ENCODE results near the gene RALGAPB. TPM values are rescaled to one million over a fixed set of nuclear protein-coding genes. Genes with fewer than 3 reads are reported as not detected.
"Not testable (repeated sequence)": the region's sequence is repeated elsewhere in the genome, so short reads cannot be mapped to it uniquely, and the experiment has no call there.

The RALGAPB gene
- total and polyA plus RNA-seq, 2 of the 13 experiments (the other 11 are each of a cell fraction or from before 2014, with no cell fraction given) = 17.6 to 30.6 TPM

- no peak overlapping the region for H3K9ac ChIP-seq (ENCODE audit: insufficient read depth, low read depth, low read length)
Observed at GRCh38 chr20:38505091-38505455, 32.4 kb downstream of the RALGAPB start.

GRCh38 chr20:38511726-38512125, 39.1 kb downstream of the RALGAPB start:
- in situ Hi-C loops (cut with HindIII; ENCODE audit: extremely low pct_ligation_motif_present, low pct_unique_long_range_greater_than_20kb); CTCF ChIA-PET (ENCODE audit: low intra/inter-chr PET ratio, low total read pairs); intact Hi-C loops (cut with micrococcal nuclease; ENCODE audit: unreplicated experiment); H4K20me1 ChIP-seq (ENCODE audit: insufficient read depth, low read length); H3K4me1 ChIP-seq (ENCODE audit: insufficient read depth, low read length); FAIRE-seq; H3K79me2 ChIP-seq (ENCODE audit: insufficient read depth, low read length); H3K9ac ChIP-seq (ENCODE audit: insufficient read depth, low read depth, low read length); DNase-seq (ENCODE audit: low spot score); H3K27me3 ChIP-seq (ENCODE audit: control insufficient read depth in 1 of 2, insufficient read depth in 2 of 2, low read length in 2 of 2); POLR2A ChIA-PET; H3K4me3 ChIP-seq (replicated peaks in 1 of 3; ENCODE audit: insufficient read depth in 1 of 3, low read depth in 2 of 3, low read length in 3 of 3); H3K27ac ChIP-seq (ENCODE audit: extremely low read length, insufficient read depth, low read length); H3K9me3 ChIP-seq (ENCODE audit: low read length); ATAC-seq; H2AFZ ChIP-seq (ENCODE audit: low read length); BruUV-seq (replicated peaks); H3K4me2 ChIP-seq (ENCODE audit: low read depth, low read length): not testable (repeated sequence)
- 98% methylated on average over 19 of the region's 19 CpGs for WGBS (ENCODE audit: low lambda C conversion rate)
- peaks cover 16 to 32% of the 10 kb centered on the region in 2 experiments; a peak in 4 of 5 replicates for H3K36me3 ChIP-seq (replicated peaks in 1 of 2; ENCODE audit: control insufficient read depth in 1 of 2, insufficient read depth in 2 of 2, low read length in 2 of 2)

More at GRCh38 chr20:38505091-38505455, 32.4 kb downstream of the RALGAPB start:
- in situ Hi-C loops (cut with HindIII; ENCODE audit: extremely low pct_ligation_motif_present, low pct_unique_long_range_greater_than_20kb) (no loop called here), intact Hi-C loops (cut with micrococcal nuclease; ENCODE audit: unreplicated experiment) (no loop called here)
- WGBS (ENCODE audit: low lambda C conversion rate) = 96% methylated on average over 4 of the region's 4 CpGs
- FAIRE-seq (no peak), DNase-seq (ENCODE audit: low spot score) (no peak), ATAC-seq (no peak)
- Histone ChIP-seq H3K9me3 (ENCODE audit: low read length) (no peaks in the 10 kb centered on the region), H3K36me3 (replicated peaks in 1 of 2; ENCODE audit: control insufficient read depth in 1 of 2, insufficient read depth in 2 of 2, low read length in 2 of 2) (peaks cover 29 to 48% of the 10 kb centered on the region in 2 experiments; a peak in 4 of 5 replicates), H3K4me1 (ENCODE audit: insufficient read depth, low read length) (no peaks in the 10 kb centered on the region), H3K27me3 (ENCODE audit: control insufficient read depth in 1 of 2, insufficient read depth in 2 of 2, low read length in 2 of 2) (no peaks in the 10 kb centered on the region), H2AFZ (ENCODE audit: low read length) (no peak overlapping the region), H3K4me2 (ENCODE audit: low read depth, low read length) (no peak overlapping the region), H4K20me1 (ENCODE audit: insufficient read depth, low read length) (no peaks in the 10 kb centered on the region), H3K4me3 (replicated peaks in 1 of 3; ENCODE audit: insufficient read depth in 1 of 3, low read depth in 2 of 3, low read length in 3 of 3) (no peak overlapping the region), H3K27ac (ENCODE audit: extremely low read length, insufficient read depth, low read length) (no peak overlapping the region), H3K79me2 (ENCODE audit: insufficient read depth, low read length) (no peaks in the 10 kb centered on the region)
- ChIA-PET CTCF (ENCODE audit: low intra/inter-chr PET ratio, low total read pairs) (no interaction called here), POLR2A (no interaction called here)
- BruUV-seq (replicated peaks) = no TSS peak
- TF ChIP-seq RCOR2 (CRISPR knock-in tag; IDR thresholded peaks at IDR 0.05) = 0 out of 2 replicates have a peak, but pooled peaks have one; percentile 28
- no peak for TF ChIP-seq ZNF879 (CRISPR knock-in tag; IDR thresholded peaks at IDR 0.05)
- peak; percentile 84 for TF ChIP-seq ZMYM3 (CRISPR knock-in tag; IDR thresholded peaks at IDR 0.05)
- 0 out of 2 replicates have a peak, but pooled peaks have one; percentile 23 for TF ChIP-seq ZMYM2 (CRISPR knock-in tag; IDR thresholded peaks at IDR 0.05)
- TF ChIP-seq YEATS4 (CRISPR knock-in tag; IDR thresholded peaks at IDR 0.05; ENCODE audit: borderline replicate concordance) = 0 out of 2 replicates have a peak, but pooled peaks have one; percentile 9
